ENCODE data around the gene PRMT7.

- TF ChIP-seq CTCF (IDR thresholded peaks at IDR 0.05) (no peak), EP300 (IDR thresholded peaks at IDR 0.05) (no peak), POLR2AphosphoS5 (IDR thresholded peaks at IDR 0.05) (no peak), POLR2A (IDR thresholded peaks at IDR 0.05) (no peak)
Observed at GRCh38 chr16:68395167-68395786, 84.5 kb downstream of the PRMT7 start.

Measured in upper lobe of left lung (tissue), 4 donors.